Keratinocyte (primary cell): ENCODE results near the gene KCND2. TPM values are rescaled to one million over a fixed set of nuclear protein-coding genes. Genes with fewer than 3 reads are reported as not detected.

Experiments
- DNase-seq: peaks from one replicate; pipeline ENCODE4 v3.0.0-alpha.2; 2011; ENCODE audit warnings: low read depth, missing footprints, low spot score
- FAIRE-seq: peaks from 2 replicates; lab custom pipeline; 2011; peaks lifted over from hg19 to GRCh38; lab: Jason Lieb, UNC
- H2AFZ ChIP-seq: 2 replicates; pipeline ENCODE4 v1.6.0; 2012; ENCODE audit warnings: low read length, control low read depth, inconsistent platforms; ENCODE audit not compliant: control insufficient read depth
- H3K27ac ChIP-seq: 2 replicates; pipeline ENCODE4 v1.5.1; 2011; ENCODE audit warnings: low read length; ENCODE audit not compliant: control insufficient read depth, insufficient read depth
- H3K27me3 ChIP-seq: 3 replicates; pipeline ENCODE4 v1.6.0; 2011; ENCODE audit warnings: low read length; ENCODE audit not compliant: control insufficient read depth, insufficient read depth; ENCODE audit errors: extremely low read depth
- H3K36me3 ChIP-seq, 2 experiments: 2 replicates in 1 of 2; 3 replicates in 1 of 2; pipeline ENCODE4 v1.5.1; 2011; ENCODE audit warnings: low read length in 2 of 2, mild to moderate bottlenecking in 1 of 2; ENCODE audit not compliant: control insufficient read depth in 2 of 2, insufficient read depth in 2 of 2; ENCODE audit errors: extremely low read depth in 1 of 2
- H3K4me1 ChIP-seq: 3 replicates; pipeline ENCODE4 v1.5.1; 2011; ENCODE audit warnings: low read length; ENCODE audit not compliant: control insufficient read depth, insufficient read depth; ENCODE audit errors: extremely low read depth
- H3K4me2 ChIP-seq: 3 replicates; pipeline ENCODE4 v1.6.0; 2011; ENCODE audit warnings: low read depth, low read length; ENCODE audit not compliant: control insufficient read depth, insufficient read depth; ENCODE audit errors: extremely low read depth
- H3K4me3 ChIP-seq, 3 experiments: fragments of 200-600 bp in 1 of 3; sonication (generic) in 1 of 3; 2 replicates in 2 of 3; 3 replicates in 1 of 3; pipeline ENCODE4 v1.5.1; 2011 to 2016; ENCODE audit warnings: low read length in 3 of 3, mild to moderate bottlenecking in 3 of 3, control low read depth in 2 of 3, inconsistent platforms in 1 of 3, low read depth in 1 of 3, mixed read lengths in 1 of 3, mixed run types in 1 of 3, moderate library complexity in 1 of 3; ENCODE audit not compliant: control insufficient read depth in 2 of 3, insufficient read depth in 2 of 3; ENCODE audit errors: extremely low read depth in 1 of 3
- H3K79me2 ChIP-seq: 2 replicates; pipeline ENCODE4 v1.6.0; 2012; ENCODE audit warnings: low read length; ENCODE audit not compliant: control insufficient read depth, insufficient read depth
- H3K9ac ChIP-seq: 3 replicates; pipeline ENCODE4 v1.6.0; 2011; ENCODE audit warnings: low read length; ENCODE audit not compliant: control insufficient read depth, insufficient read depth; ENCODE audit errors: extremely low read depth
- H3K9me1 ChIP-seq: 3 replicates; pipeline ENCODE4 v1.6.0; 2011; ENCODE audit warnings: low read length; ENCODE audit not compliant: control insufficient read depth, insufficient read depth; ENCODE audit errors: extremely low read depth
- H3K9me3 ChIP-seq: 2 replicates; pipeline ENCODE4 v1.5.1; 2012; ENCODE audit warnings: low read depth, low read length; ENCODE audit not compliant: control insufficient read depth
- H4K20me1 ChIP-seq: 3 replicates; pipeline ENCODE4 v1.6.0; 2011; ENCODE audit warnings: low read length; ENCODE audit not compliant: control insufficient read depth, insufficient read depth; ENCODE audit errors: extremely low read depth
- EZH2 ChIP-seq: IDR thresholded peaks from one replicate; pipeline ENCODE4 v1.6.1; 2012; ENCODE audit warnings: inconsistent platforms, mild to moderate bottlenecking, low read length, moderate library complexity
- dilution Hi-C: fragments of 300-500 bp; cut with MboI; formaldehyde crosslinking; loops from one replicate; pipeline ENCODE4 v1.7.0; 2020; ENCODE audit warnings: low sequenced_read_pairs; ENCODE audit not compliant: extremely low pct_ligation_motif_present
- polyA plus RNA-seq, 5 experiments: library from polyadenylated mRNA; depleted of rRNA in 3 of 5; stranded (reverse) in 3 of 5; stranded (forward) in 1 of 5; unstranded in 1 of 5; fragments of >200 nt; gene quantifications; 1 replicate in 1 of 5; 2 replicates in 3 of 5; 3 replicates in 1 of 5; pipeline versions ENCODE4 v1.2.1 to v1.2.3, GENCODE V29; 2011 to 2012; ENCODE audit warnings: missing spikeins in 2 of 5, low read depth in 1 of 5, low replicate concordance in 1 of 5
- TF ChIP-seq, protein P1 (sequence below), 3 experiments: IDR thresholded peaks in 1 of 3; conservative IDR thresholded peaks in 1 of 3; optimal IDR thresholded peaks in 1 of 3; 2 replicates in 2 of 3; 3 replicates in 1 of 3; pipeline versions ENCODE3 to v1.5.1; 2011; ENCODE audit warnings: low read length in 3 of 3, mild to moderate bottlenecking in 3 of 3, moderate library complexity in 2 of 3, control low read depth in 1 of 3, inconsistent platforms in 1 of 3; ENCODE audit not compliant: insufficient read depth in 2 of 3; ENCODE audit errors: extremely low read depth in 1 of 3

KCND2 gene
- polyA plus RNA-seq, 1 donor (not counting 4 experiments of a cell fraction or from before 2014, with no cell fraction given): not detected

DNA sequence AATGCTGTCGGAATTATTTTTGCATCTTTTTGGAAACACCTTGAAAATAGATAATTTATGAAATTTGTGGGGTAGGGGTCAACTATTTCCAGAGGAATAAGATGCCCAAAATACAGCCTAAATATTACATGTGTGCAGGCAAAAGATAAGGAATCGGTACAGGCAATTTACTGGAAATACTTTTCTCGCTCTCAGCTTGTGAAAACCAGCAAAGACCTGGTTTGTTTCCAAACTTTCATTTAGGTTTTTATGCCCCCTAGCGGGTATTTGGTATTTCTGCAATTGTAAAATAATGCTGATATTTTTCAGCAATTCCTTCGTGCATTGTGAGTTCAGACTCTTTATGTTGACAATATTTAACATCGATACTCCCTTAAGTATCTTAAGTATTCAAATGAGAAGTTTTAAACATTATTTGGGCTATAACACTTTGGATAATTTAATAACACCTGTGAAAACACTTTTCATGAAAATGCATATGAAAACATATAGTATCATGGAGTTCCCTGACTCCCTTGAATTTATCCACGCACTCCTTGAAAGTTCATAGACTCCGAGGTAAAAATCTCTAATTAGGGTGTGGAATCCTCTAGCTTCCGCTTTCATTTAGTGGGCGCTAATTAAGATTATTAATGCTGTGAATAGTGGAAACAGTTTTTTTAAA lies 452.5 kb downstream of the KCND2 start:
- TF ChIP-seq, protein P1, sequence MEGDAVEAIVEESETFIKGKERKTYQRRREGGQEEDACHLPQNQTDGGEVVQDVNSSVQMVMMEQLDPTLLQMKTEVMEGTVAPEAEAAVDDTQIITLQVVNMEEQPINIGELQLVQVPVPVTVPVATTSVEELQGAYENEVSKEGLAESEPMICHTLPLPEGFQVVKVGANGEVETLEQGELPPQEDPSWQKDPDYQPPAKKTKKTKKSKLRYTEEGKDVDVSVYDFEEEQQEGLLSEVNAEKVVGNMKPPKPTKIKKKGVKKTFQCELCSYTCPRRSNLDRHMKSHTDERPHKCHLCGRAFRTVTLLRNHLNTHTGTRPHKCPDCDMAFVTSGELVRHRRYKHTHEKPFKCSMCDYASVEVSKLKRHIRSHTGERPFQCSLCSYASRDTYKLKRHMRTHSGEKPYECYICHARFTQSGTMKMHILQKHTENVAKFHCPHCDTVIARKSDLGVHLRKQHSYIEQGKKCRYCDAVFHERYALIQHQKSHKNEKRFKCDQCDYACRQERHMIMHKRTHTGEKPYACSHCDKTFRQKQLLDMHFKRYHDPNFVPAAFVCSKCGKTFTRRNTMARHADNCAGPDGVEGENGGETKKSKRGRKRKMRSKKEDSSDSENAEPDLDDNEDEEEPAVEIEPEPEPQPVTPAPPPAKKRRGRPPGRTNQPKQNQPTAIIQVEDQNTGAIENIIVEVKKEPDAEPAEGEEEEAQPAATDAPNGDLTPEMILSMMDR (optimal IDR thresholded peaks at IDR 0.05 in 1 of 3, IDR thresholded peaks at IDR 0.05 in 1 of 3, conservative IDR thresholded peaks at IDR 0.05 in 1 of 3; ENCODE audit: extremely low read depth in 1 of 3, insufficient read depth in 2 of 3, low read length in 3 of 3): peak in 2 of 3 experiments; percentile 36 to 40
- no peak for TF ChIP-seq EZH2
- Histone ChIP-seq H3K4me3 (no peak overlapping the region), H3K9me1 (no peaks in the 10 kb centered on the region), H3K79me2 (no peaks in the 10 kb centered on the region), H2AFZ (no peak overlapping the region), H4K20me1 (no peaks in the 10 kb centered on the region), H3K9me3 (no peaks in the 10 kb centered on the region), H3K36me3 (no peaks in the 10 kb centered on the region), H3K27ac (no peak overlapping the region), H3K27me3 (peaks cover 3% of the 10 kb centered on the region), H3K9ac (no peak overlapping the region), H3K4me2 (no peak overlapping the region), H3K4me1 (no peaks in the 10 kb centered on the region)
- FAIRE-seq (no peak), DNase-seq (no peak)
- dilution Hi-C loops: no loop called here

GRCh38 chr7:120729245-120729644 lies 456.3 kb downstream of the KCND2 start:
- Histone ChIP-seq H4K20me1 (no peaks in the 10 kb centered on the region), H3K9ac (no peak overlapping the region), H3K27me3 (peaks cover 3% of the 10 kb centered on the region), H3K9me3 (no peaks in the 10 kb centered on the region), H3K36me3 (no peaks in the 10 kb centered on the region), H3K79me2 (no peaks in the 10 kb centered on the region), H3K4me1 (no peaks in the 10 kb centered on the region), H3K4me3 (no peak overlapping the region), H3K9me1 (no peaks in the 10 kb centered on the region), H3K27ac (no peak overlapping the region), H2AFZ (no peak overlapping the region), H3K4me2 (no peak overlapping the region)
- DNase-seq (no peak), FAIRE-seq (no peak)
- dilution Hi-C loops: no loop called here
- TF ChIP-seq EZH2: no peak
- TF ChIP-seq, protein P1 (optimal IDR thresholded peaks at IDR 0.05 in 1 of 3, IDR thresholded peaks at IDR 0.05 in 1 of 3, conservative IDR thresholded peaks at IDR 0.05 in 1 of 3; ENCODE audit: extremely low read depth in 1 of 3, insufficient read depth in 2 of 3, low read length in 3 of 3): no peak
